Activated CD4-positive, CD25-positive, alpha-beta regulatory T cell treated with anti-CD3 and anti-CD28 coated beads, Interleukin-2, amount 50 U/mL, for 24 hours (primary cell): ENCODE results near the gene PEX5L.
"Not testable (repeated sequence)": the region's sequence is repeated elsewhere in the genome, so short reads cannot be mapped to it uniquely, and the experiment has no call there.

ENCODE experiments used
- ATAC-seq, 2 donors: fragments of 150-1000 bp; cut with Tn5 transposase; one replicate each; pipeline ENCODE4 v1.10.0; 2021; ENCODE audit warnings: mild to moderate bottlenecking in 1 of 2, moderate library complexity in 1 of 2

The PEX5L gene, protein sequence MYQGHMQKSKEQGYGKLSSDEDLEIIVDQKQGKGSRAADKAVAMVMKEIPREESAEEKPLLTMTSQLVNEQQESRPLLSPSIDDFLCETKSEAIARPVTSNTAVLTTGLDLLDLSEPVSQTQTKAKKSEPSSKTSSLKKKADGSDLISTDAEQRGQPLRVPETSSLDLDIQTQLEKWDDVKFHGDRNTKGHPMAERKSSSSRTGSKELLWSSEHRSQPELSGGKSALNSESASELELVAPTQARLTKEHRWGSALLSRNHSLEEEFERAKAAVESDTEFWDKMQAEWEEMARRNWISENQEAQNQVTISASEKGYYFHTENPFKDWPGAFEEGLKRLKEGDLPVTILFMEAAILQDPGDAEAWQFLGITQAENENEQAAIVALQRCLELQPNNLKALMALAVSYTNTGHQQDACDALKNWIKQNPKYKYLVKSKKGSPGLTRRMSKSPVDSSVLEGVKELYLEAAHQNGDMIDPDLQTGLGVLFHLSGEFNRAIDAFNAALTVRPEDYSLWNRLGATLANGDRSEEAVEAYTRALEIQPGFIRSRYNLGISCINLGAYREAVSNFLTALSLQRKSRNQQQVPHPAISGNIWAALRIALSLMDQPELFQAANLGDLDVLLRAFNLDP

DNA sequence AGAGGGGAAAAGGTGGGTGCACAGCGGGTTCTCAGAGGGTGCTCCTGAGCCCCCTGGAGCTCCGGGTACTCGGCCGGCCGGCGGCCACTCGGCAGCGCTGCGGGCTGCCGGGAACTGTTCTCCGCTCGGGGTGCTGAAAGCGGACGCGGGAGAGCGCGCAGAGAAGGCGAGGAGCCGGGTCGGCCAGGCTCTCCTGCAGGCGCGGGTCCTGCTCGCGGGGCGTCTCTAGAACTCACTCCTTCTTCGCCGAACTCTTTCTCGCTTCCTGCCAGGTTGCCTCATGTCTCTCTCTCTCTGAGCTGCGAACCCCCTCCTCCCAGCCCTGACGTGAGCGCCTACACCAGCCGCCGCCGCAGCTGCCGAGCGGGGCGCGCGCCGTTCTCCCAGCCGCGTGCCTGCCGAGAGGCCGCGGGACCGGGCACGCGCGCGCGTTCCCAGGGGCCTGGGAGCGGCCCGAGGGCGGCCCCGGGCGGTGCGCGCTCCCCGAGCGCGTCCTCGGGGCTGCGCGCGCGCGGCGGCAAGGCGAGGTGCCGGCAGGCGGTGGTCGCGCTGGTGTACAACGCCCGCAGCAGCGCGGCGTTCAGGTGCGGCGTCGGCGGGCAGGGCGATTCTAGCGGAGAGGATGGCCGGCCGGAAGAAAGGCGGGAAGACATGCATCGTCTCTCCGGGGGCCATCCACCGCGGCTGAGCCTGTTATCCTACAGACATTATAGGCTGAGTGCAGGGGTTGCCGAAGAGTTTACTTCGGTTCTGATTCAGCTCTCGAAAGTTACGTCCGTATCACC, at the start of gene PEX5L:
TSS of gene PEX5L (minus strand) at position 267 of the 785 bp plus-strand sequence. CDS start 338 bp downstream, outside the sequence.
- no peak for ATAC-seq

DNA sequence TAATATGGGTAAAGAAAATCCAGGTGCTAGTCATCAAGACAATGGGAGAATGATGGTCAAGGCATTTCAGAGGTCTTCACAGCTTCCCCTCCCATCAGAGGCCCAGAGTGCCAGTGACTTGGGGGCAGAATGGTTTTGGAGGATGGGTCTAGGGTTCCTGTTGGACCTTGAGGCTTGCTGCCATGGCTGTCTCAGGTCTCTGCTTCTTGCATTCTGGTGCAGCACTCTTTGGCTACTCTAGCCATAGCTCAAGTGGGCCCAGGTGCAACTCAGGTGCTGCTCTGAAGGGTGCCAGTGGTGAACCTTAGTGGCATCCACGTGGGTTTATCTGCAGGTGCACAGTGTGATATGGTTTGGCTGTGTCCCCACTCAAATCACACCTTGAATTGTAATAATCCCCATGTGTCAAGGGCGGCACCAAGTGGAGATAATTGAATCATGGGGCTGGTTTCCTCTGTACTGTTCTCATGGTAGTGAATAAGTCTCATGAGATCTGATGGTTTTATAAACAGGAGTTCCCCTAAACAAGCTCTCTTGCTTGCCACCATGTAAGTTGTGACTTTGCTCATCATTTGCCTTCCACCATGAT, 48.5 kb upstream of the PEX5L start:
- ATAC-seq: no peak

DNA sequence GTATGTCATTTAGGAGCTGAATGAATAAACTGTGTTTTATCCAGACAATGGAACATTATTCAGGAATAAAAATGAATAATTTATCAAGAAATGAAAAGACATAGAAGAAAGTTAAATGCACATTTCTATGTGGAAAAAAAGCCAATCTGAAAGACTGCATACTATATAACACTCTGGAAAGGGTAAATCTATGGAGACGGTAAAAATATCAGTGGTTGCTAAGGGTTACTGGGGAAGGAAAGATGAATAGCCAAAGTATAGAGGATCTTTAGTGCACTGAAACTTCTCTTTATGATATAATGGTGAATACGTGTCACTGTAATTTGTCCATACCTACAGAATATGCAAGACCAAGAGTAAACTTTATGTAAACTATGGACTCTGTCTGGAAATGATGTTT, 46.0 kb upstream of the PEX5L start:
- no peak for ATAC-seq

DNA sequence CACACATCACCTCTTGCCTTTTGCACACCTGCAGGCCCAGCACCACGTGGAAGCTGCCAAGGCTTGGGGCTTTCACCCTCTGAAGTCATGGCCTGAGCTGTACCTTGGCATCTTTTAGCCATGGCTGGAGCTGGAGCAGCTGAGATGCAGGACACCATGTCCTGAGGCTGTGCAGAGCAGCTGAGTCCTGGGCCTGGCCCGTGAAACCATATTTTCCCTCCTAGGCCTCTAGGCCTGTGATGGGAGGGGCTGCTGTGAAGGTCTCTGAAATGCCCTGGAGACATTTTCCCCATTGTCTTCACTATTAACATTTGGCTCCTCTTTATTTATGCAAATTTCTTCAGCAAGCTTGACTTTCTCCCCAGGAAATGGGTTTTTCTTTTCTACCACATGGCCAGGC, 41.9 kb upstream of the PEX5L start:
- ATAC-seq: no peak

DNA sequence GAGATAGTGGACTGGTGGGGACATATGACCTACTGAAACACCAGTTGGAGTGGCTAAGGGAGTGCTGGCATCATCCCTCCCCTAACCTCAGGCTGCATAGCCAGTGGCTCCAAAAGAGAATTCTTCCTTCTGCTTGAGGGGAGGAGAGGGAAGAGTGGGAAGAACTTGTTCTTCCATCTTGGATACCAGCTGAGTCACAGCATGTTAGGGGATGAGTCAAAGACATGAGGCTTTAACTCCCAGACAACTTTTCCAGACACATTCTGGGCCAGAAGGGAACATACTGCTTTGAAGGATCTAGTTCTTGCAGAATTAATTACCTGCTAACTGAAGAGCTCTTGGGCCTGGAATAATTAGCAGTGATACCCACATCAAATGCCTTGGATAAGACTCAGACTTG, 36.8 kb upstream of the PEX5L start:
- no peak for ATAC-seq

DNA sequence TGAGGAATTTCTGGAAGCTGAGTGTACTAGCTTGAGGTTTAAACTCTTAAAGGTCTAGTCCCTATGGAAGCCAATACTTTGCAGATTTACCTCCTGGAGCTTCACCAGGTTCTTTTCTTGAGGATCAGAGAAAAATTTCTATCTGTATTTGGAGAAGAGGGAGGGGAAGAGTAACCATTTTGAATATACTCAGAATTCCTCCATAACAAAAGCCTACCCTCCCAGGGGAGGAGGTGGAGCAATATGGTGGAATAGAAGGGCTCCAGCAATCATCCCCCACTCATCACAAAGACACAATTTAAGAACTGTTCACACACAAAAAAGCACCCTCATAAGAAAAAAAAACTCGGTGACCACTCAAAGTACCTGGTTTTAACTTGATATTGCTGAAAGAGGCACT, 36.0 kb upstream of the PEX5L start:
- ATAC-seq: no peak

DNA sequence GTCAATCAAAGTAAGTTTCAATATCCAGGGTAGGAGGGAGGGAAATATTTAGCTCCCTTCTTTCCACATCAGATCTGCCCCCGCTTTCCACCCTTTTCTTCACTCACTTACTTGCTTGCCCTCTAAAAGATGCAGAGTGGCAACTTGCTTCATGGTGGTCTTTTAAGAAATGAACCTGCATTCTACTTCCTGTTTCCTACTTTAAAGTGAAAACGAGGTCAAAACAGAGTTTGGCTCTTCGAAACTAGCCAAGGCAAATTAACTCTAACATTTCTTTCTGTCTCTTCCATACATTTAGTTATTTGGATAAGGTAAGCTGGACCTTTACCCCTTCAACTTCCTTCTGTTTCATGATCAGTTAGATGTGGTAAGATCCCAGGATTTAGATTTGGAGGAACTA, 34.2 kb upstream of the PEX5L start:
- no peak for ATAC-seq

DNA sequence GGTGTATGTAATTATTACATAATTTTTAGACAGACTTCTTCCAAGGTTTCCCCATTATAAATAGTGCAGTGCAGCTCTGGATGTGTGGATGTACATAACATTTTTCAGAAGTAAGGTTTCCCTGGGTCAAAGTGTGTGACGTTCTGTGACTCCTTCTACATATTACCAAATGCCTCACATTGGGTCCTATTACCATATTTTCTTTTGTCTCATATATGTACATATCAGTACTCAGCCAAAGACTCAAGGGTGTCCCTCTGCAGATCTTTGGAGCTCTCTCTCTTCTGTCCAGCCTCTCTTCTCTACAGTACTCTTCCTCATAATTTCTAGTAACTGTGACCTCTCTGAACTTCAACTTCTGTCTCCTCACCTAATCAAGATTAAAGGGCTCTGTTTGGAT, 31.3 kb upstream of the PEX5L start:
- no peak for ATAC-seq

DNA sequence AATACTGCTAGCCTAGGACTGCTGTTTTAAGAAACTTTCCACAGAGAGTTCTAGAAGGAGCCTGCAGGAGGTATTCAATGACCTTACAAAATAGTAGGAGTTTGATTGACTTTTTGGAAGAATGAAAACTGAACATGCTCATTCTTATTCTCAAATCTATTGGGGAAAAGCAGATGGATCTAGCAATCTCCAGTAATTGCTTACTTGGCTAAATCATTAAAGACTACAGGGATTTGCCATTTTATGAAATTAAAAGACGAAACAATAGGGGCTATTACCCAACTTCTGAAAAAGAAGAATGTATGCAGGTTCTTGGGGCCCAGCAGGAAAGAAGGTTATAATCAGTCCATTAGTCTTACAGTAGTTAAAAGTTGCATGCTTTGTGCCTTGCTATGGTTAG, 29.9 kb upstream of the PEX5L start:
- ATAC-seq: no peak

DNA sequence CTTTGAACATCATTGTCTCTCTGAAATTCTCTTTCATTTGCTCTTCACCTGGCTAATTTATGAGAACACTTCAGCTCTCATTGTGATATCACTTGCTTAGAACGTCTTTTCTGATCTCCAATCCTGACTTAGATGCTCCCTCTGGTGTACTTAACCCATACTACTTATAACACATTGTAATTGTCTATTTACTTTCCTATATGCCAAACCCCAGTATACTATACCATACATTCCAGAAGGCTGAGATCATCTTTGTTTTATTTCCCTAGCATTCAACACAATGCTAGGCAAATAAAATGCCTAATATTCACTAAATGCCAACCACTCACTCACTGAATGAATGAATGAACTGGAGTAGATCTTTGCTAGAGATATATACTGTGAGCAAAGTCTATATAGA, 27.0 kb upstream of the PEX5L start:
- ATAC-seq: no peak

DNA sequence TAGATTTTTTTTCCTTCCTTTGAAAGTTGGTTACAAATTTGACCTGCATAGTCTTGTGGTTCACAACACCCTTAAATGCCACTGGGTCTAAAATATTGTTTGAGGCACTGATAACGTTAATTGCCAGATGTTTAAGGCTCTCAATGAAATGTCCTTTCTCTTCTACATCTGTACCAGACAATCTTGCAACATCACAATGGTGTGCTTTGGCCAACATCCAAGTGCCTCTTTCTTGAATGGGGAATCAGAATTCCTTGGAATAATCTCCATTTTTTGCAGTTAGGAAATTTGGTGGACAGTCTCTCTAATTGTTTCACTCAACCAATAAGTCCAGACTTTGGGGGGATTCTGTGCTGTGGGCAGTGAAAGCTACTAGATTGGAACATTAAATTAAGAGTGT, 26.0 kb upstream of the PEX5L start:
- no peak for ATAC-seq

DNA sequence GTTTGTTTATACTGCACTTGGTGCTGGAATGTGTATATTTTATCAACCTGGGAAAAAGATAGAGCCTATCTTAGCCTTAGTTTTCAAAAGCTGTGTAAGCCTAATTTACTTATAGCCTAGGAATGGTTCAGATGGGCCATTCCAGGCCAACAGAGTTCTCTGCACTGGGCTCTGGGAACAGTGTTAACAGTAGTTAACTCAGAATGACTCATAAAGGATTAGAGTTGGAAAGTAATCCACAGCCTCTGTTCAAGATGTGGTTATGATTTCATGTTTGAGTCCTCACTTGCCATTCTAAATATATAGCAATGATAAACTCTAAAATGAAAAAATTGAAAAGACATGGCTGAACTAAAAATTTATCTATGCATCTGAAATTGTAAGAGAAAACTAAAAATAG, 22.6 kb upstream of the PEX5L start:
- no peak for ATAC-seq

DNA sequence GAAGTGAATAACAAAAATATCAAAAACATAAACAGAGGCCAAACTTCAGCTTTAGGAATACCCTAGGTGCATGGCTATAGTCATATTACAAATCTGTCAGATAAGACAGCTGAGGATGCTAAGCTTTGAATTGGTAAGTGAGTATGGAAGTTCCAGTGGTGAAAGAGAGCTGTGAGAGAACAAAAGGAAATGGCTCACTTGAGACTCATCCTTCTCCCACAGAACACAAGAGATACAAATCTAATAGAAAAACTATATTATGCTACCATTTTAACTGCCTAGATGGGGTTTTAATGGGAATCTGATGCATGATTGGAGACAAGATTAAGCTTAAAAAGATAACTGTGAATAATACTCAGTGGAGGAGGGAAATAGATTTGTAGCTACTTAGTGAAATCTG, 21.5 kb upstream of the PEX5L start:
- ATAC-seq: no peak

DNA sequence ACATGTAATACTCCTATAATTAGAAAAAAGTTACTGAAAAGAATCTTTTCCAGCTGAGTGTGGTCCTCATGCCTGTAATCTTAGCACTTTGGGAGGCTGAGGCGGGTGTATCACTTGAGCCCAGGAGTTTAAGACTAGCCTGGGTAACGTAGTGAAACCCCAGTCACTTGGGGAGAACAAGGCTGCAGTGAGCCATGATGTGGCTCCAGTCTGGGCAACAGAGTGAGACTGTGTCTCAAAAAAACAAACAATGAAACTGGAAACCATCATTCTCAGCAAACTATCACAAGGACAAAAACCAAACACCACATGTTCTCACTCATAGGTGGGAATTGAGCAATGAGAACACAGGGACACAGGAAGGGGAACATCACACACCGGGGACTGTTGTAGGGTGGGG, 18.9 kb upstream of the PEX5L start:
- not testable (repeated sequence) for ATAC-seq

DNA sequence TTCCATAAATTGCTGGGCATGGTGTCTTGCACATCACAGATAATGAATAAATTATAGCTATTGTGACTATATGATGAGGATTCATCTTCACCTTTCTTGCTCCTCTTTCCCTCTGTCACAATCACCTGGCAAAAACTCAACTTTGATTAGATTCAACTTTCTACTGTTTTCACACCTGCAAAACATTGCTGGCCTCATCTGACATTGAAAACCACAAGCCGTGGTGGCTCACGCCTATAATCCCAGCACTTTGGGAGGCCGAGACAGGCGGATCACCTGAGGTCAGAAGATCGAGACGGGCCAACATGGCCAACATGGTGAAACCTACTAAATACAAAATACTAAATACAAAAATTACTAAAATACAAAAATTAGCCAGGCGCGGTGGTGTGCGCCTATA, 12.7 kb upstream of the PEX5L start:
- ATAC-seq: no peak

DNA sequence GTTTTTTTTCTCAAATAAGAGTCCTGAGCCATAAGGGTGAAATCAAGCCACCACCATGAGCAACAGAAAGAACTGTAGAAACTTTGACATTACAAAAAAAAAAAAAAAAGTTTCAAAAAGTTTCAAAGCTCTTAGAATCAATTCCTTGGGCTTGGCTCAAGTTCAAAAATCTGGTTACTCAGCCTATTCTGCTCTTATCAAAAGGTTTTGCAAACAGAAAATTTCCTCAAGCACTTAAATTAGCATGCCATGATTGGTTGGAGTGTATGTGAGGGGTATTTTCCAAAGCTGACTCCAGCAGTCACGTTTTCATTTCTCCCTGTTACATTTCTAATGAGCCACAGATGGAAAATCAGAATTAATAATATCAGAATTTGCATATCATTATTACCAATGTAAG, 12.1 kb upstream of the PEX5L start:
- no peak for ATAC-seq

DNA sequence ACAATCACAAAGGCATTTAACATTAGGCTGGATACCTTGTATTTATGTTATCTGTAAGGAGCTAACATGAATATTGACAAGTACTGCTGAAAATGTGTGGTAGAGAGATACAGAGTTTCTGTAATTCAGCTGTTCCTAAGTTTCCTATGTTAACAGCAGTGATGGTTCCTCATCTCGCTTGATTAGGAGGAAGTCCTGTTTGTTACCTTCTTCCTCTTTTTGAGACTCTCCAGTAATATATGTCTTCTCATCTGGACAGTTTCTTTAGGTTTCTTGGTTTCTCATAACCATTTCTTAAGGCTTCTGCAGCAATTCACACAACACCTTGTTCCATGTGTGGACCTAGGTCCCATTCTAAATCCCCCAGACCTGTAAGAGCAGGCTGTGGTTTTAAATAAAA, 11.4 kb upstream of the PEX5L start:
- no peak for ATAC-seq

DNA sequence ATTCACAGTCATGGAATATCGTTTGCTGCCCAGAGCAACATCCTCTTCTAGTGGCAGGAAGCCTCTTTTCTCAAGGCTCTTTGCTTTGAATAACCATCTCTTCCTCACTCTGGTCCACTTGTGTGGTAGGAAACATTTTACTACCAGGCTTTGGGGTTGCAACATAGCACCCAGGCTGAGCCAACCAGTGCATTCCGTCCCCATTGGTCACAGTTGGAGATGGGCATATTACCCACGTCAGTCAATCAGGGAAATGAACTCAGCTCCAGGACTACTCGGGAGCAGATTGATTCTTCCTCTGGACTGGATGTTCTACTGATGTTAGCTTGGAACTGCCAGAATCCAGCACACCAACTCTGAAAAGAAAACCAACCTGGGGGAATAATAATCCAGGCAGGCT, 4.2 kb upstream of the PEX5L start:
- no peak for ATAC-seq

DNA sequence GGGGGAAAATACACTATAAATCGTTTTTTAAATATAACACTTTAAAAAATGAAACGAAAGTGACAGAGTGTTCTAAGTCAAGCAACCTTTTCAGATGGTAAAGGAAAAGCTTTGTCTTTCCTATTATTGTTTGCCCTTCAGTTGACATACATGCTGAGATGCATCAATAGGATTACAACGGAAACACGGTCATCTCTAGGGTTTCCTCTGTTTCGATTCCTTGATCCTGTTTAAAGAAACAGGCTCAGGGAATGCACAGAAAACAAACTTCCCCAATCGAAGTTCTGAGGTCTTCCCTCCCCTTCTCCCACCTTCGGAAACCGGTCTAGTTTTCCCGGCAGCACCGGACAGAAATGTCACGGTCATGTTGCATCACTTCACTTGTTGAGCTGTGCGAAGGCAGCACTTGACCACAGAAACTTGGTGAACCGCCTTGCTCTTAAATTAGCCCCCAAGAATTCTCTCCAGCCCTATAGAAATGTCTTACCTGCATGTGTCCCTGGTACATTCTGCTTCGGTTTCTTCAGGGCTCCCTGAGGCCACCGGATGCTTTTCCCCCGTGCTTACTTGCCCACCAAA, 556 bp downstream of the PEX5L start:
- ATAC-seq: no peak

DNA sequence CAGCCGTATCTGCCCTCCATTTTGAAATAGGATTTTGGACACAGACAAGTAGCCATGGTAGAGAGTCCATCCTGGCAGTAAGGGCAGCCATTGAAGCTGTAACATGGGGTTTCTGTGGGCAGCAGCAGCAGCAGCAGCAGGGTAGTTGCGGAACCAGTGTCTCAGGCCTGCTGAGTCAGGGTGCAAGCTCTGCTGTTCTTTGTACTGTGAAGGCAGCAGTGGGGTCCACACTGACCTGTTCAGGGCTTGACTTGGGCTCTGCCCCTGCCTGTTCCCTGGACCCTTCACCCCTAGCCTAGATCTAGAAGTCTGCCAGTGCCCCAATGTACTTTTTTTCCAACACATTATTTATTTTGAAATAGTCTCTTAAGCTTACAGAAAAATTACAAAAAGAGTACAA, 9.7 kb downstream of the PEX5L start:
- no peak for ATAC-seq

DNA sequence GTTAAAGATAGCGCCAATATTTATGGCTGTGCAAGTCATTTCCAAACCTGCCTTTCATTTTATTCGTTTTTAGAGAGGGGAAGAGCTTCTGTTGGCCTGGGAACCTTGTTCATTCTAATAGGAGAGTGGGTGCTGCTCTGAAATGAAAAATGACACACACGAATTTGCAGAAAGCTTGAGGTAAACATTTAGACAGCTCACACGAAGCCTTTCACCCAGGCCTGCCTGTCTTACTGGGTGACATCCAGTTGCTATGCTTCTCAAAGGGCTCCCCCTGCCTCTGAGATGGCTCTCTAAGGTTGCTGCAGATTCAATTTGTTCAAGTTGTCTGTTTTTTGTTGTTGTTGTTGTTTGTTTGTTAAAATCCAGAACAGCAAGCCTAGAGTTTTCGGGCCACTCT, 18.2 kb downstream of the PEX5L start:
- ATAC-seq: no peak

DNA sequence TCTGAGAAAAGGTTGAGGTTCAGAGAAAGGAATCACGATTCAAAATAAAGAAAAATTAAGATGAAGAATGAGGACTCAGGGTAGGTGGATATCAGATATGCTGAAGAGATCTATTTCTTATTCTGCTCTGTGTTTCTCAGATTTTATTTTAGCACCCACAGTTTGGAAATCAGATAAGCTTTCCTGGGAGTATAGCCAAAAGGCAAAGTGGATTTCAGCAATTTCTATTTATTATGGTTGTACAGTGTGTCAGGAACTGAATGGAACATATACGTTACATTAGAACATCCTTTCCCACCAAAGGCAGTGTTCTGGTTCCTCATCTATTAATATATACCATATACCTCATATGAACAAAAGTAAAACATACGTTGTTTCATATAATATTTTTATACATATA, 18.9 kb downstream of the PEX5L start:
- ATAC-seq: no peak

DNA sequence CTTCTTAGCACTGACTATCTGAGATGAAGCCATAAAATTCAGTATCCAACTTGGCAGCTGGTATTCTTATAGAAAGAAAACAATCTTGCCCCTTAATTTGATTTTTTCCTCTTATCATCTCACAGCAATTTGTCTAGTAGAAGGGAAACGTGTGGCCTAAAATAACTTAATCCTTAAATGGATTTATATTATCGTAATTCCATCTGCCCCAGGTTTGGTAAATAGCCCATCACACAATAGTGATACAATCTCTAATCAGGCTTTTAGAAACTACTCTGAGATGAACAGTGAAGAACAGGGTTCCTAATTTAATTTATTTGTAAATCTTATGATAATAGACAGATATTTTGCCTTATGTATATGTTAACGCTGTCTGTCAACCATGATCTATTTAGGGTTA, 24.8 kb downstream of the PEX5L start:
- ATAC-seq: no peak
